ENCODE results near the gene CSMD2.

CSMD2 gene

DNA sequence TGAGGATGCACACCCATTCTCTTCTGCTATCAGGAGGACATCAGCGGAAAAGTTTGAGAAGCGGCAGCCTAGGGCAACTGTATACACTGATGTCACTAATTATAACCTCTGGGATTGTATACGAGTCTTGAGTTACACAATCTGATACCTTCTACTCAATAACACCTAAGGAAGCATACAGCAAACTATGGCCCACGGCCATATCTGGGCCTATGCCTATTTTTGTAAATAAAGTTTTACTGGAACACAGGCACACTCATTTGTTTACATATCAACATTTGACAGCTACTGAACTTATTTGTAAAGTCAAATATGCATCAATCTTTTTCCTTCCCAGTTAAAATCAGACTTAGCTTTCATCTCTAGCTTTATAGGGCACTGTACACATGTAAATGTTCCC lies 505.4 kb downstream of the CSMD2 start:
- DNase-seq, result no peak

DNA sequence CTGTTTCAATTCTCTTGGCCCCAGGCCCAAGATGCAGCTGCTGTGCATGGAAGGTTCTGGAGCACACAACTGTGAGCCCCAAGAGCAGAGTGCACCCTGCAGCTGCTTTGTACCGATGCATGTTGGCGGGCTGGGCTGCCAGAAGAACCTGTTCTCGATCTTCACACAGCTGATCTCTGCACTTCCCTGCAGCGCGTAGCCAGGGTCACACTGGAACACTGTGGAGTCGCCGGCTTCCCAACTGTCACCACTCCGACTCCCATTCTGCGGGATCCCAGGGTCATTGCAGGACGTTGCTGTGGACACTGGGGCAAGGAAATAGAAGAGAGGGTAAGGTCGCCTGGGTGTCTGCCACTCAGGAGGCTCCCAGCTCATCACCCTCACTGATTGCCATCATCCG lies 507.2 kb downstream of the CSMD2 start:
- no peak for DNase-seq

DNA sequence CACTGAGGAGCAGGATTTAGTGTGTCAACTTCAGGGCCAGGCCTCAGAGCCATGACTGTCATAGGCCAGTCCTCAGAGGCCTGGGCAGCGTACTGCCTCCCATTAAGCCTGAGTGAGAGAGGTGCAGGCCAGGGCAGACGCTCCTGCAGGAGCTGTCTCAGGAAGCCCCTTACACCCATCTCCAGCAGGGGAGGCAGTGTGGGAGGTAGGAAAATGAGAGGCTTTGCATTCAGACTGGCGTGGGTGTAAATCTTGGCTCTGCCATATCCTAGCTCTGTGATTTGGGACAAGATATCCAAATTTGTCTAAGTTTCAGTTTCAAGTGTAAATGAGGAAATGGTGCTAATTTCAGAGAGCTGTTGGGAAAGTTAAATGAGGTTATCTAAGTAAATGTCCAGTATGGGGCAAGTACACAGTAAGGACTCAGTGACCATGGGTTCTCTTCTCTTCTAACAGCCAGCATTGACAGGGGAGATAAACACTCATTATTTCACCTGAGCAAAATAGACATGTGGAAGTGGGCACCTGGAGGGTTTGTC lies 508.5 kb downstream of the CSMD2 start:
- no peak for DNase-seq

DNA sequence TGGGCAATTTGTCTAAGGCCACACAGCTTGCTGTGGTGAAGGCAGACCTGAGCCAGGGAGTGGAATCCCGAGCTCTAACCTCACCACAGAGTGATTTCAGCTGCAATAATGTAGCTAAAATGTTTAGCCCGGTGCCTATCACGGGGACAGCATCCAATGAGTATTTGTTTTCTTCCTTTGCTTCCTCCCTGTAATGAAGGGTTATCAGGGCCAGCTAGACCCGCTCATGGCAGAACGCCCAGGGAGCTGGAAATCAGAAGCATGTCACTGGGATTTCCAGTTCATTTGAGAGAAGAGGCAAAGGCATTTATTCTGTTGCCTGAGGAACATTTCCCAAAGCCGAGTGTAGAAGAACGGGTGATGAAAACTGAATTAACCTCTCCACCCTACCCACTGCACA lies 509.5 kb downstream of the CSMD2 start:
- DNase-seq, result peak; percentile 16

DNA sequence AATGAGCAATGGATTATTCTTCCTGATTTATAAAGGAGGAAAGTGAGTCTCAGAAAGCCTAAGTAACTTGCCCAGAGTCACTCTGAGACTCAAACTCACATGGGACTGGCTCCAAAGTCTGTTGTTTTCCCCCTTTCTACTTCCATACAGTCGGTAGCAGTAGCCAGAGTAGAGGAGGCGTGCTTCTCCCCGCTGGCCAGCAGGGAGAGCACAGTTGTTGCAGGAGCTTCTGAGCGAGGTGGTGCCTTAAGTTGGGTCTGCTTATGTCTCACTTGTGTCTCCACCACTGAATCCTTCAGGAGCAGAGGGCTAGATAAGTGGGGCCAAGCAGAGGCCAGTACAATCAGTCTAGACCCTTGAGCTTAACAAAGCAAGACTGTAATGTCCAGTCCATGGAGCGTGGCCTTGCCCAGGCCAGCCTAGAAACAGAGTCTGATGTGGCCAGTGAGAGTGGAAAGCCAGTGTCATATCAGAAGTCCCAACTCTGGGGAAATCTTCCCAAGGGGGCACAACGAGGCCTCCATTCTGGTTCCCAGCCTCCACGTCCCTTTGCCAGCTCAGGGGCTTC lies 510.7 kb downstream of the CSMD2 start:
- no peak for DNase-seq

DNA sequence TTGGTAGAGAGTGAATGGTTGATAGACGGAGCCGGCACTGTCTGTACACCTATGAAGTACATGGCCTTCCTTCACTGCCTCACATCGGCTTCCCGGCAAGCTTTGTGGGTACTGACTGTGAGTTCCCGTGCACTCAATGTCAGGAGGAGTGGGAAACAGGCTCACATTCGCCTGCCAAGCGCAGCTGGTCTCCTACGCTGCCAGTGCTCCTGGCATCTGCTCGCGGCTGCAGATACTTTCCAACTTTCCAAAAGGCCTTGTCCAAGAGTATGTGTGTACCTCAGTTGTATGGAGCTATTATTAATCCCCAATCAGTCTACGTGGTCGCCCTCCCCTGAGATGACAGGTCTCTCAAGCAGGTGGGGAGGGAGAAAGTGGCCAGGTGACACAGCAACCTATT lies 511.8 kb downstream of the CSMD2 start:
- DNase-seq, result no peak

DNA sequence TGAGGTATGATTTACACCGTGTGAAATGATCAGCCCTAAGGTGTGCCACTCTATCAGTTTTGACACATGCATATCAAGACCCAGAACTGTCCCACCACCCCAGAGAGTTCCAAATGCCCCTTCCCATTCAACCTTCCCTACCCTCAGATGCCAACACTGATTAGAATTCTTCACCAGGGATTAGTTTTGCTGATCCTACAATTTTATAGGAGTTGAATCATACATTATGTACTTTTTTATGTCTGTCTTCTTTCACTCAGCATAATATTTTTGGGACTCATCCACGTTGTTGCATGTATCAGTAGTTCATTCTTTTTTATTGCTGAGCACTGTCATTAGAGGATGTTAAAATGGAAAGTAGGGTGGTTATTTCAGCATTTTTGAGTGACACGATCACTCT lies 514.3 kb downstream of the CSMD2 start:
- DNase-seq, result no peak

DNA sequence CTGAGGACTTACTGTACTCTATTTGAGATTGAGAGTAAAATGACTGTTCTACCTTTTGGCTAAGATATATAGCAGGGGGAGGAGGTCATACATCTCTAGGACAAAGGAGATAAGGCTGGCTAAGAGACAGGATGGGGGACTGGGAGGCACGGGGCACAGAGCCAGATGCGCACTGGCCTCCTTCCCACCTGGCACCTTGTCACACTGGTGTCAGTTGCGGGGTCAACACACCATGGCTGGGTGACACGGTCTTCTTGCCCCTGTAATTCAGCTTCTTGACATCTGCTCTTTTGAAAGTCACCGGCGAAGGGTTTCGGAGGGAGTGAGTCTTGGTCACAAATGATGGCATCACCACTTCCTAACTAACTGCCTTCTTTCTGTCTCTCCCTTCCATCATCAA lies 515.3 kb downstream of the CSMD2 start:
- DNase-seq, result no peak

DNA sequence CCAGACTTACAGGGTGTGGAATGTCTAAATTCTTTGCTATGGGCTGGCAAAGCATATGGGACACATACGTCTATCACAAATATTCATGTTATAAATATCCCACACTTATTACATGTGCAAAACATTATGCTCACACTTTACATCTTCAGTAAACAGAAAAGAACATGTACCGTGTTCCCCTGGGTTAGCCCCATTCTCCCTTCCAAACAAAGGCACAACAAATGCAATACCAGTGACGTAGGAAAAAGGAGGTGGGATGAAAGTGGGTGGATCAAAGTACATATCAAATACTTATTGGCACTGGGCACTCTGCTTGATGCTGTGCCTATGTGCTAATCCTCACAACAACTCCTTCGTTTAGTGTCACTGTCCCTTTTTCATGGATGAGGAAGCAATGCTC lies 521.8 kb downstream of the CSMD2 start:
- DNase-seq, result no peak

DNA sequence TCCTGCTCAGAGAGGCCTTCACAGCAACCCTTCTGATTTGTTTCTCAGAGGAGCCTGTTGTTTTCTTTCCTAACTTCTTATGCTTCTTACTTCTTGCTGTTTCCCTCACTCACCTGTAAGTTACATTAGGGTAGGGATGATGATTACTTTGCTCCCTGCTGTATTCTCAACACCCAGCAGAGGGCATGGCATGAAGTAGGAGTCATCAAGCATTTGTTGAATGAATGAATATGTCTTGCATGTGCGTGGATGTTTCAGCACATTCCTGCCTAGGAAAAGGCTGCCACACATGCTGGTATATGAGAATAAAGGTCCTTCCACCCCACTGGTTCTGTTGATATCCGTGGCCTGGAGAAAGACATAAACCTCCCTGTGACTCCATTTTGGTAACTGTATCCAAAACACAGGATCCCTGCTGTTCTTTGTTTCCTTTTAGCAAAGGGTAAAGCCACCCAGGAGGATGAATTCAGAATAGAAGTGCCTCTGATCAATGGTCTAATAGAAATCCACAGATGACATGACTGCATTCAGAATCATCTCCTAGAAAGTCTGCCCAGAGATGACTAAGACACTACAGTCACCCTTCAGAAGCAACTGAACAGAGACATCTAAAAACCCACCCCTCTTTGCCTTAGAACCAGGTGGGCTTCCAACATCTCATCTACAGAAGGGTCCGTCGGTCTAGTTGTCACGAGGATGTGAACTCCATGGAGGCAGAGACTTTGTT lies 523.8 kb downstream of the CSMD2 start:
- peak; percentile 57 for DNase-seq

DNA sequence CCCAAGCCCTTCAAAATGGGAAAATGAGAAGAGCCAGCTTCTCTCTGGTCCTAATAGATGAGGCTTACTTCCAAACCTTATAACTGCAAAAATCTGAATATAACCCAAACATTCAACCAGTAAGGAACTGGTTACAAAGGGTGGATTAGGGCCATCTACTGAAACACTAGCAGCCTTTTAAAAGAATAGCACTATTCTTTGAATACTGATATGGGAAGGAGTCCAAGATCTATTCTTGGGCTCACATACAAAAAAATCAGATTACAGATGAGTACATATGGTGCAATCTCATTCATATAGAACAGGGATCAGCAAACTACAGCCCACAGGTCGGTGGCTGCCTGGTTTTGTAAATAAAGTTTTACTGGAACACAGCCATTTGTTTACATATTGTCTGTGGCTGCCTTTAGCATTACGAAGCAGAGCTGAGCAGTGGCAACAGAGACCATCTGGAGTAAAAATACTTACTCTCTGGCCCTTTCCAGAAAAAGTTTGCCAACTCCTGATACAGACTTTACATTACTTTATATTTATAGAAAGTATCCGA lies 524.8 kb downstream of the CSMD2 start:
- no peak for DNase-seq

DNA sequence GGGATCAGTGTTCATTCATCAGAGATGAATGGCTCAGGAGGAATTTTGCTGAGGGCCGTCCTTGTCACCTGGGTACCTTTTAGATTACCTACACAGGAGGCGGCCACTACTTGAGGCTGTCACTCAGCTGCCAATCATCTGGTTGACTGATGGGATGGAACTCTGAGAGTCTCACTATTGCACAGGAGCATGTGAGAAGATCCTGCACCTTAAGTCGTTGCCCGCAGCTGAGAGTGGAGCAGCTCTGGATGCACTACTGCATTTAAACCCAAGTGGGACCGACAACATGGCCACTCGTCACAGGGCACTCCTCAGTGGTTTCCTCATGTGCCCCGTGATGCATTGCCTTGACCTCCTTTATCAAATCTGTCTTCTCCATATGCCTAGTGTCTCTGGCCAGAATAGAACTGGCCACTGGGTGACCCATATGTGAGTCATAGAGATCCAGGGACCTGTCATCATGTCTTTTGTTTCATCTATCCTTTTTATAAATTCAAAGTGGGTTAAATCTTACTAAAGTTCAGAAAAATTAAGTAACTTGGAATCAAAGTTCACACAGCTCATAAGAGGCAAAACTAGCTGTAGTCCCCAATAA lies 527.1 kb downstream of the CSMD2 start:
- no peak for DNase-seq

DNA sequence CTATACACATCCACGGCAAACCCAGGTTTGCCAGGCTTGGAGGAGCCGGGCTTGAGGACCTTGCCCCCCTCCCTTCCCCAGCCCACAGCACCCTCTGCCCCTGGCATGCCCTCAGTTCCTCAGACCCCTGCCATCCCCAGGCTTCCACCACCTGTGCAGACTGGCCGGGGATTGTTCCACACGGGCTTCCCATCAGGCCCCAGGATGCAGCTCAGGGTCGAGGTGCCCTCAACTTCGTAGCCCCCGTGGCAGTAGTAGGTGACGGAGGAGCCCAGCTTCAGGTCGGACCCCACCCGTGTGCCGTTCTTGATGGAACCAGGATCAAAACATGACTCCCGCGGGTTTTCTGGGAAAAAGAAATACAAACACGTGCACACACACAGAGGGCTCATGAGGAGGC lies 528.8 kb downstream of the CSMD2 start:
- DNase-seq, result no peak

DNA sequence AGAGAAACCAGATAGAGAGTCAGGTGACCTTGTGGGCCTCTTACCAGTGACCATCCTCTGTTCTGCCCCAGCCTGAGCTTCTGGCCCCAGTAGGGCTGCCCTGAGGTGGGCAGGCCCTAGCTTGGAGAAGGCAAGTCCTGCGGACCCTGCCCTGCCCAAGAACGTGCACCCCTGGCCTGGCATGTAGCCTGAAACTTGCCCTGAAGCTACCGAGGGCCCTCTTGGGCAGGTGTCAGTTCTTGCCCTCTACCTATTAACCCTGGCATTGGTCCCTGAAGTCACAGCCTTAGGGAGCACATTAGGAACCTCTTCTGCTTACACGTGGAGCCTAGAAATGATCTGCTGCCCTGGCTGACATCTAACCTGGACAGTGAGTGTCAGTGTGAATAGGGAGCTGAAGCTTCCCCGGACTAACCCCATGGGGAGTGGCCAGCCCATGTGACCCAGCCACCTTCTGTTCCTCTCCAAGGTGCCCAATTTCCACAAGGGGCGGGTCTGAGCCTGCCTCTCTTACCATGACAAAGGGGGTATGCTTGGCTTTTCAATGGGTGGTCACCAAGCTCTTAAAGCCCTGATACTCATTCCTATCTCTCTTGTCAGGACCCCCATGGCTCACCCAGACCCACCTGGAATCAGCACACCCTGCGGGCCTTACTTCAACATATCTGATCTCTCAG lies 529.6 kb downstream of the CSMD2 start:
- DNase-seq, result no peak

DNA sequence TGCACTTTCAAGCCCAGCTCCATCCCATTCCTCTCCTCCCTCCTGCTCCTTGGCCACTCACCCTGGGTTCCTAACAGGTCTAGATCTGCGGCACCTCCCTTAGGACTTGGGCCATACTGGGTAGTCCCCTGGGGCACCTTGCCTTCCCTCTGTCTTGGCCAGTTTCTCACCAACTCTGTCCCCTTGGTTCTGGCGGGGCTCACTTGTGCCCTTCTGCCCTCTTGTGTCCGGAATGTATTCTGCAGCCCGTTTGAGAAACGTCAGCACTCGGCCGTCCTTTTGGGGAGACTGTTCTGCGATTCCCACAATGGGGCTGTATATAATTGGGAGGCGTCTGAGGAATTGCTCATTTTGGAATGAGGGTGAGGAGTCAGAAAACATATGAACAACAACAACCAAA lies 530.2 kb downstream of the CSMD2 start:
- no peak for DNase-seq

DNA sequence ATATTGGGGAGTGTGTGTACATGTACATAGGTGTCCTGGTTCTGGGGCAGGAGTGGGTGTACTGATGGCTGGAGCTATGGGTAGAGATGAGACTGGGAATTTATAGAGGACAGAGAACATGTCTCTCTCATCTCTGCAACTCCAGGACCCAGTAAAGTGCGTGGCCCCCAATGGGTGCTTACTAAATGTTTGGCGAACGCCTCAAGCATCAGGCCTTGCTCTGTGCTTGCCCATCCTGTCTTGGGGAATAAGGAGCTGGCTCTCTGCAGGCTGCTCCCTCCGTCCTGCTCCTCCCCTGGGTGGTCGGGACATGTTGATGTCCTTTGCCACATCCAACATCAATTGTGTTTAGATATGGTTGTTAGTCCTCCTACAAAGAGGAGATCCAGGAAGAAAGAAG lies 530.9 kb downstream of the CSMD2 start:
- DNase-seq, result no peak

DNA sequence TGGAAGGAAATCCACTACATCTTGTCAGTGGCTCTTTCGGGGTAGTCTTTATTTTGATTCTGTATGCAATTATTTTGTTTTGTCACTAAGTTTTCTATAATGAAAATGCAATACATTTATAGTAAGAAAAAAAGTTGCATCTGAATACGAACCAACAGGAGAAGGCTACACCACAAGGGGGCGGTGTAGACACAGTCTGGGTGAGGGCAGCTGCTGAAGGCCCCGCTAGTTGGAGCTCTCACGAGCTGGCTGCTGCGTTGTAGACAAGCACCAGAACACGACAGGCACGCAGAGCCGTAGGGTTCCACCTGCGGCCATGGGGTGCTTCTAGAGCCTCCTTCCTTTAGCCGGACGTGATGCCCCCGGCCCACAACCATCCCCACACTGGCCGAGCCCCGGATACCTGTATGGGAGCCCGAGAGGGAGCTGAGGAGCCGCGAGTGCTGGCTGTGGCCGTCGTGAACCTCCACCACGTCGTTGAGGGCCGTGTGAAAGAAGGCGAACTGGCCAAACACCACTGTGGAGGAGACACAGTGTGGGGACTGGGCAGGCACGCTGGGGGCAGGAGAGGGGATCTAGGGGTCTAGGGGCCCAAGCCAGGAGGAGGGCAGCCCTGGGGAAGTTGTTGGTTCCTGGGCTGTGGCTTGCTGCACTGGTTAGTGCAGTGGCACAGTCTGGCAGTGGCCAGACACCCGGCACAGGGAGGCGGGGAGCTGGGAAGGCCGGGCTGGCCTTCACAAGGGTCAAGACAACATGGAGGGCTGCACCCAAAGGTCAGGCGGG lies 531.8 kb downstream of the CSMD2 start:
- DNase-seq, result peak; percentile 89

DNA sequence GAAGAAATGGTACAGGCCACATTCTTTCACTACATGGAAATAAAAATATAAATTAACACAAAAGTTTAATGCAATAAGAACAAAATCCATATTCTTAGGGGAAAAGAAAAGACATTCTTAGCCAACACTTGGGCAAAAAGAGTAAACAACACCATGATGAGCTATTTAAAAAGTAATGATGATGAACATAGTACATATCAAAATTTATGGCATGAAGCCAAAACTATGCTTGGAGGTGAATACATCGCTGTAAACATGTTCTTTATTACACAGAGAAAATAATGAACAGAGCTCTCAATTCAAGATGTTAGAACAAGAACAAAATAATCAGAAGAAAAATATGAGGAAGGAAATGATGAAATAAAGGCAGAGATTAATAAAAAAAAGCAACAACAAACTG lies 534.3 kb downstream of the CSMD2 start:
- peak; percentile 31 for DNase-seq

DNA sequence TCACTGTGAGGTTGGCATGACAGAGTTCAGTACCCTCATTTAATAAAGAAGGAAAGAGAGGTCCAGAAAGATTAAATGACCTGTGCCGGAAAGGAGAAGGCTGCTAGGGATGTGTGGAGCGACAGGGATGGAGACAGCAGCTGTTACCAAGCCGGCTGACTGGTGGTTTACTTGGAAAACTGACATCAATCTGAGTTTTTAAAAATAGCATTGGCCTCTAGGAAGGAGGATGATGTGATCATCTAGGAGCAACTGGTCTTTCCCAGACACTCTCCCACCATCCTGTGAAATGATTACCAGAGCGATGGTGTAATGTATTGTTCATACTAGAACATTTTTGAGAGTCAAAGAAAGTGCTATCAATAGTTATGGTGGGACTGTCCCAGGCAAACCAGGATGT lies 538.2 kb downstream of the CSMD2 start:
- DNase-seq, result no peak

DNA sequence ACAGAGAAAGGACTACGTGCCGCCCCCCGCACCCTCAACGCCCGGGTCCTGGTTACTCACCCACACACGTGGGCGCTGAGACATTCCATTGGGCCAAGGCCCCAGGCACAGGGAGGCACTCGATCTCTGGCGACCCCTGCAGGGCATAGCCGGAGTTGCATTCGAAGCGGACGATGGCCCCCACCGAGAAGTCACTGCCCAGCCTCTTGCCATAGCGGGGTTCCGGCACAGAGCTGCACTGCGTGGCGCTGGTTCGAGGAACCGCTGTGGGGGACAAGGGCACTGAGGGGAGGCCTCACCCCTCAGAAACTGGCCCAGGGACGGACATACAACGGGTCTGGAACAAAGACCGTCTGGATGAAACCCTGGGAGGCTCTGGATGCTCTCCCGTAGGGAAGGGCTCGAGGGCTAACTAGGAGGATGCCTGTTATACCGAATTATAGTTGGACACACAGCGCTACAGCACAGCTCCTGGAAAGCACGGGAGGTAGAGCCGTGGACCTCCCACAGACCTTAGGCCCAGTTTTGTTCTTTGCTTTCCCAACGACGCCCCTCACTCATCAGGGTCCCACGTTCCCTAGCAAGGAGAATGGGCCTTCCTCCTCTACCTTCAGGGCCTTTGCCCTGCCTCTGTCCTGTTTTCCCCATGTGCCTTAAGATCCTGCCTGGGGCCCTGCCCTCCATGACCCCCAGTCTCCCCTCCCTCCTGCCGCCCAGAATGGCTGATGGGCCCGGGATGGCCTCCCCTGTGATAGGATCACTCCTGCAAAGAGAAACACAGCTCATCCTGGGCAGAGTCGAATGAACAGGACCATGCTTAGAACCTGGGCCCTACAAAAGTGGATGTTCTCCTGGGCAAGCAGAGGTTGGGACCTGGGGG lies 539.8 kb downstream of the CSMD2 start:
- no peak for DNase-seq

DNA sequence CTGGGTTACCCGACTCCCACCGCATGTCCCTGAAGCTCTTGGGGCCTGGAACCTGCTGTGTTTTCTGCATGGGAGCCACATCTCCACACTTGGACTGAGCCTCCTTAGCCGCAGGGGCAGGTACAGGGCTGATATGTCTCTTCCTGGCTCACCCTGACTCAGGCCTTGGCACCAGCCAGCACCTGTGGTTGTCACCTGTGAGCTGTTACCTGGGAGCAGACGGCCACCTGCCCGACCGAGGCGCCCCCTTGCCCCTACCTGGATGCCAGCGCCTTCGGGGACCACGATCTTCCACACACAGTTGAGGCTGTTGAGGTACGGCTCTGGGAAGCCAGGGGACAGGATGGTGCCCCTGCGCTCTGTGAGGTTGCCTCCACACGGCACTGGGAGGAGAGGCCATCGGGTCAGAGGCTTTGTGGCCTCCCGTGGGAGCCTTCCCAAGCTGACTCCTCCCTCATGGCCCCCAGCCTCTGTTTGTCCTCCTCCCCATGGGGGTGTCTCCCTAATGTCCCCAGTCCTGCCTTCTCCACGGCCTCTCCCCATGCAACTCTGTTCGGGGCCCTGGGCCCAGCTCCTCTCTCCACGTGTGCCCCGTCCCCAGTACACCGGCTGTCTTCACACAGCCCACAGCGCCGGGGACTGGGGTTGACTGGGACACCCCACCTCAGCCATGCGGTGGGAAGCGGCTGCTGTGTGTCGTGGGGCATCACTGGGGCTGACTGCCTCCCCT lies 540.6 kb downstream of the CSMD2 start:
- DNase-seq, result no peak
